A673 (cell line): ENCODE data around the gene ABHD4. TPM values are rescaled to one million over a fixed set of nuclear protein-coding genes. Genes with fewer than 3 reads are reported as not detected.
"Not testable (repeated sequence)": the region's sequence is repeated elsewhere in the genome, so short reads cannot be mapped to it uniquely, and the experiment has no call there.

ENCODE experiments used
- BruUV-seq: library from RNA; stranded (reverse); fragments of 400-500 nt; replicated peaks from 2 replicates; lab custom pipeline; 2021; lab: Mats Ljungman, UMichigan
- CTCF ChIA-PET: fragments of 300-600 bp; sonication (Branson Sonifier 250); formaldehyde crosslinking; loops from one replicate; lab custom pipeline; 2022; ENCODE audit warnings: antibody characterized with exemption; lab: Charles Lee
- POLR2A ChIA-PET: fragments of 300-600 bp; sonication (Branson Sonifier 250); formaldehyde crosslinking; loops from one replicate; lab custom pipeline; 2022; ENCODE audit warnings: antibody characterized with exemption; ENCODE audit not compliant: low non-redundant PET; lab: Charles Lee
- DNase-seq: peaks from one replicate; pipeline ENCODE4 v3.0.0-alpha.2; 2015; ENCODE audit warnings: low spot score
- H3K27ac ChIP-seq: fragments of 200-600 bp; sonication (generic); 2 replicates; pipeline ENCODE4 v1.5.1; 2016; ENCODE audit warnings: mixed run types, low read depth, mild to moderate bottlenecking, mixed read lengths, antibody characterized with exemption, low read length; ENCODE audit not compliant: poor library complexity, severe bottlenecking
- H3K27me3 ChIP-seq: fragments of 200-600 bp; sonication (generic); replicated peaks from 2 replicates; pipeline ENCODE4 v1.6.1; 2017; ENCODE audit warnings: mixed run types, low read depth, mild to moderate bottlenecking, mixed read lengths, antibody characterized with exemption, low read length; ENCODE audit not compliant: insufficient read depth, poor library complexity
- H3K36me3 ChIP-seq: fragments of 200-600 bp; sonication (generic); 2 replicates; pipeline ENCODE4 v1.6.1; 2016; ENCODE audit warnings: mixed run types, mild to moderate bottlenecking, mixed read lengths, antibody characterized with exemption, low read length; ENCODE audit not compliant: insufficient read depth, poor library complexity, severe bottlenecking
- H3K4me1 ChIP-seq: fragments of 200-600 bp; sonication (generic); 2 replicates; pipeline ENCODE4 v1.6.1; 2017; ENCODE audit warnings: mixed run types, mild to moderate bottlenecking, mixed read lengths, antibody characterized with exemption, low read length; ENCODE audit not compliant: insufficient read depth, poor library complexity, severe bottlenecking
- H3K4me3 ChIP-seq: fragments of 200-600 bp; sonication (generic); 2 replicates; pipeline ENCODE4 v1.5.1; 2016; ENCODE audit warnings: low read depth, mixed run types, mild to moderate bottlenecking, mixed read lengths, low read length; ENCODE audit not compliant: poor library complexity, severe bottlenecking
- H3K9me3 ChIP-seq: fragments of 200-600 bp; sonication (generic); 2 replicates; pipeline ENCODE4 v1.6.1; 2016; ENCODE audit warnings: mixed run types, low read depth, mild to moderate bottlenecking, mixed read lengths, antibody characterized with exemption, low read length; ENCODE audit not compliant: poor library complexity, severe bottlenecking
- EZH2 ChIP-seq: fragments of 200-600 bp; sonication (generic); IDR thresholded peaks from 2 replicates; pipeline ENCODE4 v1.6.1; 2017; ENCODE audit warnings: borderline replicate concordance, low read depth, mild to moderate bottlenecking, mixed read lengths, antibody characterized with exemption, low read length; ENCODE audit not compliant: poor library complexity, severe bottlenecking
- intact Hi-C: fragments of 100-400 bp; cut with micrococcal nuclease; formaldehyde crosslinking; loops from one replicate; pipeline ENCODE4 v1.10.0; 2022; ENCODE audit not compliant: unreplicated experiment
- total RNA-seq: library from RNA; stranded (reverse); gene quantifications from 2 replicates; pipeline ENCODE4 v1.2.3, GENCODE V29; 2021
- TF ChIP-seq, protein P1 (sequence below): fragments of 300-800, 200-600 bp; sonication (generic); conservative IDR thresholded peaks from 2 replicates; pipeline ENCODE4 v1.5.1; 2017; ENCODE audit warnings: low read depth, mild to moderate bottlenecking, antibody characterized with exemption, low read length, moderate library complexity, mixed read lengths

Gene ABHD4
- total RNA-seq, 1 experiment from 2014 or later, result 36.6 TPM

GRCh38 chr14:22564463-22564862, 33.6 kb upstream of the ABHD4 start:
- no peak for DNase-seq
- Histone ChIP-seq H3K36me3 (peaks cover 37% of the 10 kb centered on the region), H3K27me3 (no peaks in the 10 kb centered on the region), H3K4me3 (no peak overlapping the region), H3K27ac (no peak overlapping the region), H3K9me3 (no peaks in the 10 kb centered on the region), H3K4me1 (peaks cover 44% of the 10 kb centered on the region)
- CTCF ChIA-PET, result no interaction called here
- POLR2A ChIA-PET, result no interaction called here
- BruUV-seq, result no TSS peak
- intact Hi-C loops, result no loop called here
- no peak for TF ChIP-seq EZH2
- TF ChIP-seq, protein P1, sequence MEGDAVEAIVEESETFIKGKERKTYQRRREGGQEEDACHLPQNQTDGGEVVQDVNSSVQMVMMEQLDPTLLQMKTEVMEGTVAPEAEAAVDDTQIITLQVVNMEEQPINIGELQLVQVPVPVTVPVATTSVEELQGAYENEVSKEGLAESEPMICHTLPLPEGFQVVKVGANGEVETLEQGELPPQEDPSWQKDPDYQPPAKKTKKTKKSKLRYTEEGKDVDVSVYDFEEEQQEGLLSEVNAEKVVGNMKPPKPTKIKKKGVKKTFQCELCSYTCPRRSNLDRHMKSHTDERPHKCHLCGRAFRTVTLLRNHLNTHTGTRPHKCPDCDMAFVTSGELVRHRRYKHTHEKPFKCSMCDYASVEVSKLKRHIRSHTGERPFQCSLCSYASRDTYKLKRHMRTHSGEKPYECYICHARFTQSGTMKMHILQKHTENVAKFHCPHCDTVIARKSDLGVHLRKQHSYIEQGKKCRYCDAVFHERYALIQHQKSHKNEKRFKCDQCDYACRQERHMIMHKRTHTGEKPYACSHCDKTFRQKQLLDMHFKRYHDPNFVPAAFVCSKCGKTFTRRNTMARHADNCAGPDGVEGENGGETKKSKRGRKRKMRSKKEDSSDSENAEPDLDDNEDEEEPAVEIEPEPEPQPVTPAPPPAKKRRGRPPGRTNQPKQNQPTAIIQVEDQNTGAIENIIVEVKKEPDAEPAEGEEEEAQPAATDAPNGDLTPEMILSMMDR, result no peak

DNA sequence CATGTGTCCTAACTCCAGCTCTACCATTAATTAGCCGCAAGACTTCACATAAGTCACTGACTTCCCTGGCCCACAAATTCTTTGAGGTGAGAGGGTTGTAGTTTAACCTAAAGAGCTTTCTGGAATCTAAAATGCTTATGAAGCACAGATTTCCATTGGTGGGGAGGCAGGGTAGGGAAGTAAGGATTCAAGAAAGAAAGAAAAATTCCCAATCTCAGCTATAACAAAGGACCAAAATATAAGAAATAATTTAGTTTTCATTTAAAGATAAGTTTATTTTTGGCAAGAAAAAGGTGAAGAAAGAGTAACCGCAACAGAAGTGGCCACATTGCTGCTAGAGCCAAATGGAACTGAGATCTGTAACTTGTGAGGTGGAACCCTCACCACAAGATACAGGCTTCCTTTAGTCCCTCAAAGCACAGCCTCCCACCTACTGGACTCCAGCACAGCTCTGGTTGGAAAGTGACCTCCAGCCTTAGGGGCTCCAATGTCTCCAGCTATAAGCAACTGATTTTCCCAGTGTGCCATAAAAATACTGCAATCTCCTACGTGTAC, 32.6 kb upstream of the ABHD4 start:
- no peaks in the 10 kb centered on the region for H3K9me3 ChIP-seq
- peaks cover 41% of the 10 kb centered on the region for H3K36me3 ChIP-seq
- no peaks in the 10 kb centered on the region for H3K27me3 ChIP-seq
- ChIA-PET POLR2A (no interaction called here), CTCF (no interaction called here)
- no peak for DNase-seq
- no TSS peak for BruUV-seq
- H3K27ac ChIP-seq, result no peak overlapping the region
- intact Hi-C loops, result loop anchor here (5.0 kb wide), 2 partner anchors 253 to 417 kb away; partner anchors contain the start of gene AJUBA
- no peak overlapping the region for H3K4me3 ChIP-seq
- TF ChIP-seq, protein P1, result no peak
- no peak for TF ChIP-seq EZH2
- H3K4me1 ChIP-seq, result peaks cover 40% of the 10 kb centered on the region

DNA sequence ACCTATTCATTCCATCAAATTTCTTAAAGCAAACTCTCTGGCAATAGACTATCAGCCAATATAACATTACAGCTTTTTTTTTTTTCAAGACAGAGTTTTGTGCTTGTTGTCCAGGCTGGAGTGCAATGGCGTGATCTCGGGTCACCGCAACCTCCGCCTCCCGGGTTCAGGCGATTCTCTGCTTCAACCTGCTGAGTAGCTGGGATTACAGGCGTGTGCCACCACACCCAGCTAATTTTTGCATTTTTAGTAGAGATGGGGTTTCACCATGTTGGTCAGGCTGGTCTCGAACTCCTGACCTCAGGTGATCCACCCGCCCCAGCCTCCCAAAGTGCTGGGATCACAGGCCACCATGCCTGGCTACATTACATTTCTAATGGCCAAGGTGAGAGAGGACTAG, 31.8 kb upstream of the ABHD4 start:
- DNase-seq, POLR2A ChIA-PET, H3K4me3 ChIP-seq, H3K27me3 ChIP-seq, H3K27ac ChIP-seq, H3K9me3 ChIP-seq, BruUV-seq, CTCF ChIA-PET: not testable (repeated sequence)
- H3K4me1 ChIP-seq, result peaks cover 32% of the 10 kb centered on the region
- intact Hi-C loops, result loop anchor here (5.0 kb wide), 2 partner anchors 254 to 416 kb away; partner anchors contain the start of gene AJUBA
- peaks cover 45% of the 10 kb centered on the region for H3K36me3 ChIP-seq

GRCh38 chr14:22566845-22567244, 31.3 kb upstream of the ABHD4 start:
- Histone ChIP-seq H3K27ac (no peak overlapping the region), H3K9me3 (no peaks in the 10 kb centered on the region), H3K27me3 (no peaks in the 10 kb centered on the region), H3K4me1 (peaks cover 27% of the 10 kb centered on the region), H3K36me3 (peaks cover 51% of the 10 kb centered on the region), H3K4me3 (no peak overlapping the region)
- intact Hi-C loops, result loop anchor here (5.0 kb wide), 2 partner anchors 255 to 415 kb away; partner anchors contain the start of gene AJUBA
- CTCF ChIA-PET, result no interaction called here
- POLR2A ChIA-PET, result no interaction called here
- BruUV-seq, result no TSS peak
- DNase-seq, result no peak
- TF ChIP-seq EZH2, result no peak
- TF ChIP-seq, protein P1, result no peak
